GM19240 (cell line): Measurements from ENCODE around the gene RCOR1.
"Not testable (repeated sequence)": the region's sequence is repeated elsewhere in the genome, so short reads cannot be mapped to it uniquely, and the experiment has no call there.

Experiments used
- DNase-seq: peaks from one replicate; pipeline ENCODE4 v3.0.0; 2011; ENCODE audit warnings: low spot score; ENCODE audit not compliant: insufficient read length

RCOR1 gene

DNA sequence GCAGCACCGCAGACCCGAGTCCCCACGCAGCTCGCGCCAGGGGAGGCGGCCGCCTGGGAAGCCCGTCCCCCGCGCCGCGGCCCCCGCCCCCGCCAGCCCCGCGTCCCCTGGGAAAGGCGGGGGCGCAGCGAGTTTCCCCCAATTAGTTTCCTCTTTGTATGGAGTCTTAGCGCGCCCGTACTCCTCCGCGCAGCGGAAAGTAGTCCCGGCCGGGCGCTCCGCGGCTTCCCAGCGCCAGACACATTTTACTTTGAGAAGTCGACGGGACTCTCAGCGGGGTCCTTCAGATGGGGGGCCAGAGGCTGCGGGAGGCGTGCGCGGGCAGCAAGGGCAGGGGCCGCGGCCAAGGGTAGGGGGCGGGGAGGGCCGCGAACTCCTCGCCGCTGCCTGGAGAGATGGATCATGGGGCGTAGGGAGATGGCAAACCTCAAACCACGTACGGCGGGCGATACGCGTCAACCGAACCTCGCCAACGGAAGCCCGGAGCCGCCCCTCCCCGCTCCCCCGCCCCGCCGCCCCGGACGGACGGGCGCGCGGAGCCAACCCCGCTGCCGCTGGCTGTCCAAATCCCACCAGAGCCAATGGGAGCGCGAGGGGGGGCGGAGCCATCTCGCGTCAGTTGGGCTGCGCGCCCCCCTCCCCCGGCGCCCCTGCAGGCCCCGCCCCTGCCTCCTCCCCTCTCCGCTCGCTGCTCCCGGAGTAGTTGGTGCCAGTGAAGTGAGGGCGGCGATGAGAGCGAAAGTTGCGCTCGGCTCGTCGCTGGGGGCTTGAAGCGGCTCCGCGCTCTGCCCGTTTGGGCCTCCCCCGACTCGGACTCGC is at the start of gene RCOR1:
TSS of gene RCOR1 (plus strand) at position 706 of the 819 bp plus-strand sequence. CDS start 238 bp downstream, outside the sequence.
- peak; percentile 96 for DNase-seq

DNA sequence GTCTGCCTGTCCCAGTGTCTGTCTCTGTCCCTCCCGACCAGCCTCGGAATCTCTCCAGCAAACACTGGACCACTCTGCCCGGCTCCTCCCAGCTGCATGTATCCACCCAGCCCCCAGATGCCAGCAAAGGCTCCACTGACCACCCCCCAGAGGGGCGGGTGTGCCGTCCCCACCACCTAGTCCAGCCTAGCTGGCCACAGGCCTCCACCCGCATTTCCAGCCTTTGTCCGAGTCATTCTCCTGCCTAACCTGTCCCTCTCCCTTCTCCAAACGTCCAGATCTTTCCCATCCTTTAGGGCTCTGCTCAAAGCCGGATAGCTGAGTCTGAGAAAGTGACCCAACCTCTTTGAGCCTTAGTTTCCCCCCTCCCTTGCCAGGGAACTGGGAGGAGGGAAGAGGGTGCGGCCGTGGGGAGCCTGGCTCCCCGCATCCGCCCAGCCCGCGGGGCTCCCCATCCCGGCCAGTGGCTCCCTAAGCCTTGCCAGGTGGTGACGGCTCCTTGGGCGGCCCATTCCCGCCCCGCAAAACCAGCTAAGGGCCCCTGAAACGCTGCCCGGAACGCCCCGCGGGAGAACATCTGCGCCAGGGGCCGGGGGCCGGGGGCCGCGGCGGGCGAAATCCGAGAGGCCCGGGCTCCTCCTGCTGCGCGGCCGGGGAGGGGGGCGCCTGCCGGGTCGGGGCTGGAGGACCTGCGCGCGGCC is 48.3 kb upstream of the RCOR1 start:
- DNase-seq: no peak

DNA sequence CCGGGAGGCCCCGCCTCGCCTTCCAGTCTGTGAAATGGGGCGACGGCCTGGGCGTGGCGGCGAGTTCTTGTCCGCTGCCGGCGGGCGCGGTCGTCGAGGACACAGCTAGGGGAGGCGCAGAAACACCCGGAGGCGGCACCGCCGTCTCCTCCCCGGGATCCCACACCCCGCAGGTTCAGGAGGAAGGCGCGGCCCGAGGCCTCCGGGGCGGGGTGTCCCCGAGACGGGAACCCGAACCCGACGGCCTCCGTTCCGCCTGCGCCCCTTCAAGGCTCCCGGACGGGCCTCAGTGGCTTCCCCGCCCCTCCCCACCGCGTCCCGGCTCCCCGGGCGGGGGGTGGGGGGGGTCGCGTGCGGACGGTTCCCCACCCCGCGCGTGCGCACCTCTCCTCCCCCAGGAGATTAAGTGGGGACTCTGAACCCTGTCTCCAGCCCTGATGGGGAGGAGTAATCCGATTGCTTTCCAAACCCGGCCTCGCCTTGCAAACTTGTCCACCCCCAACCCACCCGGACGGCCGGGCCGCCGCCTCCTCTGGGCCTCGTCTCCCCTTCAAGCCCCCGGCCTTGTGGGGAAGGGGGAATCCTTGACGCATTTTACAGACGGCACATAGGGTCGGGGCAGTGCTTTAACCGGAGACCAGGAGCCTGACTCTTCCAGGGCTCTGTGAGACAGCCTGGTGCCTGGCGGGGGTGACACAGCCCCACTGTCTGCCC is 47.5 kb upstream of the RCOR1 start:
- DNase-seq: no peak

DNA sequence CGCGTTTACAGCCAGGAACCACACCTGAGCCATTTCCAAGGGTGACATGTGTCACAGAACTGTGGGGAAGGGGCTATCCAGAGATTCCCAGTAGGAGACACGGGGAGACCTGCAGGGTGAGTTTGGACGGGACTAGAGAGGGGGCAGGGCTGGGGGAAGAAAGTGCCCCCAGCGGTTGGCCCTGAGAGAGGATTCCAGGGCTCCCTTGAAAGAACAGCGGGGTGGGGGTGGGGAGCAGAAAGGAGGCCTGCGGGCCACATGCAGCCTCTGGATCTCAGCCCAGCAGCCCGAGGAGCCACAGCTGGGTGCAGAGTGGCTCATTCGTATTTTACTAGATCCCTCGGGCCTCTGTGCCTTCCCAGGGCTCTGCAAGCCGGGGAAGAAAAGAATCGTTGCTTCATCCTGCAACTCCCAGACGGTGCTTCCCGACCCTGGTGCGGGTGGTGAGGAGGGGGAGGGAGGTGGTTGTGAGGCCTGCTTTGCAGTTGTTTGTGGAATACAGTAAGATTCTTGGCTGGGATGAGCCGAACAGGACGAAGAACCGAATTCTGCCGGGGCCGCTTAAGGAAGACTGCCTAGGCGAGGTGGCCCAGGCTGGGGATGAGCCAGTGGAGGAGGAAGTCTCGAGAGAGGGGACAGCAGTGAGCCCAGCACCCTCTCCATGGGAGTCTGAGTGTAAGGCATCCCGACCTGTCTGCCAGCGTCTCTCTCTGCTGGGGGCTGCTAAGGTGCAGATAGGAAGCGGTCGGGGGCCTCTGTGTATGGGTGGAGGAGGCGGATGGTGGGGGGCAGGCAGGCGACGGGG is 46.8 kb upstream of the RCOR1 start:
- no peak for DNase-seq

DNA sequence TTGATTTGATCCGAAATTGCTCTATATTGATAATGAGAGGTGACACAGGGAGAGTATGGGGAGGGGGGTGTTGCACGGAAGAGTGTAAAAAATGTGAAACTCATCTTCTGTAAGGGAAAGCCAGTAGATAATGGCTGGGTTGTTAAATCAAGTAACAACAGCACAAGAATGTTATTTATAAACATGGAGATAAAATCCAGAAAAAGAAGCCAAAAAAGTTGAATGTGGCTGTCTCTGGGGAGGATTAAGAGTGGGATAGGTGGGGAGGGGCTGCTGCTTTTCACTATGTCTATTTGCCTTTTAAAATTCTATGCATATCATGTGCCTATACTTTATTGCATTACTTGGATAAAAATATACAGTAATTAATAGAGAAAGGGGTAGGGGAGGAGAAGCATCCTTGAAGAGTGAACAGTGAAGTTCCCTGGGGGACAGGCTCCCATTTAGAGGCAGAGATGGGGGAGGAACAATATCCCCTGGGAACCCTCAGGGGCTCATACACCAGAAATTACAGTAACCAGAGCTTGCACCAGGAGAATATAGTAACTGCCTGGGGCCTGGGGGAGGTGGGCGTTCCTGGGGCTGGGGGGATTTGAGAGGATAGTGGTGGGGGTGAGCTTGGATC is 43.7 kb upstream of the RCOR1 start:
- no peak for DNase-seq

DNA sequence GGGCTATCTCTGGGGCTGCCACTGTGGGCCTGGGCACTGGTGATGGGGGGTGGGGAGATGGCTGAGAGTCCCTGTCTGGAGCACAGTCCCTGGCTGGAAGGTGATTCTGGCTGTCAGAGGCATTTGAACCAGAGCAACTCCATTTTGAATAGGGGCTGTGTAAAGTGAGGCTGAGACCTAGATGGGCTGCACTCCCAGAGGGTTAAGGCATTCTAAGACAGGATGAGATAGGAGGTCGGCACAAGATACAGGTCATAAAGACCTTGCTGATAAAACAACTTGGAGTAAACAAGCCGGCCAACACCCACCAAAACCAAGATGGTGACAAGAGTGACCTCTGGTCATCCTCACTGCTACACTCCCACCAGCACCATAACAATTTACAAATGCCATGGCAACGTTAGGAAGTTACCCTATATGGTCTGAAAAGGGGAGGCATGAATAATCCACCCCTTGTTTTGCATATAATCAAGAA is 41.5 kb upstream of the RCOR1 start:
- DNase-seq: not testable (repeated sequence)

DNA sequence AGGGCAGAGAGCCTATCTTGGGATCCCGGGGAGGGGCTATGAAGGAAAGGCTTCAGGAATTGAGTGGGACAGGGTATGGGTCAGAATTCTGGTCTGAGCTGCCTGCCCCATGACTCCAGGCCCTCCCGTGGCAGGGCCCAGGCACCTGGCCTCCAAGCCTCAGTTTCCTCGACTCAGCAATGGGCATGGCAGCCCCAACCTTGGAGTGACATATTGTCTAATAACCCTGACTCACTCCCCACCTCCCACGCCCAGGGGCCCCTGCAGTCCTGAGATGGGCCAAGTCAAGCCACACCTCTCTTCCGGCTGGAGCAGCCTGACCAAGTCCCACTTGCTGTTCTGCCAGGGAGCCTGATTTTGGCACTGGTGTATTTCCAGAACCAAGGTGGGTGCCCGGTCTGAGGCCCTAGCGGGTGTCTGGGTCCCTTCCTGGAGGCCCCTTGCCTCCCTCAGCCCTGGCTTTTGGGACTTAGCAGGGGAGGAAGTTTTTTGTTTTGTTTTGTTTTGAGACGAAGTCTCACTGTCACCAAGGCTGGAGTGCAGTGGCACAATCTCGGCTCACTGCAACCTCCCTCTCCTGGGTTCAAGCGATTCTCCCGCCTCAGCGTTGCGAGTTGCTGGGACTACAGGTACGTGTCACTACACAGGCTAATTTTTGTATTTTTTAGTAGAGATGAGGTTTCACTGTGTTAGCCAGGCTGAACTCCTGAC is 40.3 kb upstream of the RCOR1 start:
- DNase-seq: no peak

DNA sequence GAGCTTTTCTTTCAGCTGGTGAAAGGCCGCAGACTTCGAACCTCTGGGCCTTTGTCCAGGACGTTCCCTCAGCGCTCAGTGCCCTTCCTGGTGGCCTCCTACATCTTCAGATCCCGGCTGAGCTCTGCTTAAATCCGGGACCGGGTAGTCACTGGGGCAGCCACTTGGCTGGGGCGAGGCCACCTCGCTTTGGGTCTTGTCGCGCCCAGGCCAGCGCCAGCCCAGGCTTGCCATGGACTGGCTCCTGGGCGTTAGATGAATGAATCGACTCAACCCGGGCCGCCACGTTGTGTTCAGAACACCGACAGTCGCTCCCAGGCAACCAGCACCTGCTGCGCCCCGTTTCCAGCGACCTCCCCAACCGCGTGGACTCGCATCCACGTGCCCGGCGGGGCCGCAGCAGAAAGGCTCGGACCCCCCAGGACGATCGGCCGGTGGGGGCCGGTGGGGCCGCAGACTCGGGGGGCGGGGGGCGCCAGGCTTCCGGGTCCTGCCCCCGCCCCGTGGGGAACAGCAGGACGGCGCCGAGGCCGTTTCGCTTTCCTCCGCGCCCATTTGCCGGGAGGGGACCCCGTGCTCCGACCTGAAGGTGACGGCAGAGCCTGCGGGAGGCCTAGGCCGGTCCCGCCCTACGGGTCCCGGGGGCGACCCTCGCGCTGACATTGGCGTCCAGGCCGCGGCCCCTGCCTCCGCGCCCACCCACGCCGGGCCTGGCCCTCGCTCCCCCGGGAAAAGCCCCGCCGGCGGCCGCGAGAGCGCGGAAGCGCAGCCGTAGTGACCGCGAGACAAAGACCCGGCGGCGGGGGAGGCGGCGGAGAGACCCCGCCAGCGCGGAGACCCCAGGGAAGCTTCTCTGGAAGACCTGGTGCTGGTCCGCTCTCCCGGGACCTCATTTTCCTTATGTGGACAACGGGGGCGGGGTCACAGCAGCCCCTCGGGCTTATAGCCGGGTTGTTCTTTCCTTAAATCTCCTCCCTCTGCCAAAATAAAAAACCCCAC is 37.3 kb upstream of the RCOR1 start:
- peak; percentile 45 for DNase-seq

DNA sequence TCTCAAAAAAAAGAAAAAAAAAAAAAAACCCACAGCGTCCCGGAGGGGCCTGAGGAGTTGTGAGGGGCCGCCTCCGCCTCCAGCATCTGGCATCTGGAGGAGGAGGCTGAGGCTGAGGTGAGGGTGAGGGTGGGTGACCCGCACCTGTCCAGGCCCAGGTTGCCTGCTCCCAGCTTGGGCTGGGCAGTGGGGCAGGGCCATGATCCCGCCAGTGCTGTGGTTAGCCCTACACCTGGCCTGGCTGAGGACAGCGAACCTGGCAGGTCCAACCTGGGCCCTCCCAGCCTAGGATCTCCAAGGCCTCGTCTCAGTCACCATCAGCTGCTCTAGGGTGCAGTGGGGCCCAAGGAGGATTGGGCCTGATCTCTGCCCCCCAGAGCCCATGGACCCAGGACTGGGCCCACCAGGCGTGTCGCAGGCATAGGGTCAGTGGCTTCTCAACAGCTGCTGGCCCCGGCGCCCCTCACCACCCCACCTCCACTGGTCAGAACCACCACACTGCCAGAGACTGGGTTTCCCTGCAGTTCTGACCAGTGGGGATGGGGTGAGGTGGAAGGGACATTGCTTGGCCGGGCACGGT is 36.3 kb upstream of the RCOR1 start:
- no peak for DNase-seq

DNA sequence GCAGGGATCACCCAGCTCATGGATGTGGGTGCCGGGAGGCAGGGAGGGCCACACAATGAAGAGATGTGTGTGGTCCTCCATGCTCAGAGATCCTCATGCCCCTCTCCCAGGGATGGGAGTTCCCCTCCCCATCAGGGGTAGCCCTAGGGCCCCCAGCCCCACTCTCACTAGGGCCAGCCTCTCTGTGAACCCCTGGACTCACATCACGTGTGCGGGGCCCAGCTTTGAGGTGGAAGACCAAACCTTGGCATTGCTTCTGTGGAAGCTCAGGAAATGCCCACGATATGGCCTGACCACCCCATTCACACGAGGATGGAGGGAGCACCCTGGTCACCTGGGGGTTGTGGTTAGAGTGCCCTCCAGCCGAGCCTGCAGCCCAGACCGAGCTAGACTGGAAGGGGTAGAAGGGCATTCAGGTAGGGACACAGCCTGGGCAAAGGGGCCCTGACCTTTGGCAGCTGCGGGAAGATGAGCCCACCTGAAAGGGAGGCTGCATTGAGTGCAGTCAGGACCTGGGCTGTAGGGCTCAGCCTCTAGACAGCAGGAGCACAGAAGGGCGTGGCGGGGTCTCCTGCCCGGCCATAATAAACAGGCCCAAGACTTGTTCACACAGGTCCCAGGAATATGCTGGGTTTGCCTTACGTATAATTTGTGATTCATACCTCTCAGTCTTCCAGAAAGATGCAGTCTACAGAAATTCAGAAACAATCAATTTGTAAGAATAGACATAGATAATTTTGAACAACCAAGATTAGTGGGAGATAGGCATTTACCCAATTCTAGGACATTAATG is 34.8 kb upstream of the RCOR1 start:
- no peak for DNase-seq

DNA sequence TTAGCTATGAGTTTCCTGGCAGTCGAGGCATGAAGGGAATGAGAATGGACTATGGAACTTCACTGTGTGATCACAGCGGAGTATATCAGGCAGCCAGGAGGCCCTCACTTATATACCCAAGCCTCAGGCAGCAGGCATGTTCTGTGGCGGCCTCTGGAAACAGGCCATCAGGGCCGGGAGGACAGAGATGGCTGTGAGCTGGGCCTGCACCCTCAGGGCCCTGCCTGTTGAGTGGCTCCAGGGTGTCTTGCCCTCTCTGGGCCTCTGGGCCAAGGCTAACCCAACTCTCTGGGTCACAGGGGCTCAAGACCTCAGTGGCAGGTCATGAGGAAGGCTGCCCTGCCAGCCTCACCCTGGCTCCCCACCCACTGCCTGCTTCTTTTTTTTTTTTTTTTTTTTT is 33.9 kb upstream of the RCOR1 start:
- no peak for DNase-seq

DNA sequence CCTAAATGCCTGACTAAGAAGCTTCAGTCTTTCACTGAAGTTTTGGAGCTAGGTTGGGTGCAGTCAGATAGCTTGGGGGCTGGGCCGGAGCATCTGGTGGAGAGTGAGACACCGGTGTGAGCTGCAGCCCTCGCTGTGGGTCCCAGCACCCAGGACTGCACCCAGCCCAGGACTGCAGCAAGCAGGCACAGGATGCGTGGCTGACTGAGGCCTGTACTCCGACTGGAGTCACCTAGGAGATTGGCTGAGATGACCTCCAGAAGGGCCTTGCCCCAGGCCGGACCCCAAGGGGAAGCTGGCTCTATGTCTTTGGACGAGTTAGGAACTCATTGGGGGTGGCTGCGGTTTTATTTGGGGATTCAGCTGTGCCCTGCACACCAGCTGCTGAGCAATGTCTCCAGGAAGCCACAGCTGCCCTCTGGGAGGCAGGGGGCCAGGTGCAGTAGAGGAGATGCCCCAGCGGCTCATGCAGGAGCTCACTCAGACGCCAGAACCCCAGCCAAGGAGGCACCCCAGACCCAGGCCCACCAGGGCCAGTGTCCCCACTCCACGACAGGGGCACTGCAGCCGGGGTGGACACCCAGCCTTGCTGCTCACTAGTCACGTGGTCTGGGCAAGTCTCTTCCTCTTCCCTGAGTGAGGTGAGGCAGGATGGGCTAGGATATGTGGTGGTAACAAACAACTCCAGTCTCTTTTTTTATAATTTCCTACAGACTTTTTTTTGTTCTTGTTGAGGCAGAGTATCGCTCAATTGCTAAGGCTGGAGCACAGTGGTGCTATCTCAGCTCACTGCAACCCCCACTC is 31.8 kb upstream of the RCOR1 start:
- no peak for DNase-seq

DNA sequence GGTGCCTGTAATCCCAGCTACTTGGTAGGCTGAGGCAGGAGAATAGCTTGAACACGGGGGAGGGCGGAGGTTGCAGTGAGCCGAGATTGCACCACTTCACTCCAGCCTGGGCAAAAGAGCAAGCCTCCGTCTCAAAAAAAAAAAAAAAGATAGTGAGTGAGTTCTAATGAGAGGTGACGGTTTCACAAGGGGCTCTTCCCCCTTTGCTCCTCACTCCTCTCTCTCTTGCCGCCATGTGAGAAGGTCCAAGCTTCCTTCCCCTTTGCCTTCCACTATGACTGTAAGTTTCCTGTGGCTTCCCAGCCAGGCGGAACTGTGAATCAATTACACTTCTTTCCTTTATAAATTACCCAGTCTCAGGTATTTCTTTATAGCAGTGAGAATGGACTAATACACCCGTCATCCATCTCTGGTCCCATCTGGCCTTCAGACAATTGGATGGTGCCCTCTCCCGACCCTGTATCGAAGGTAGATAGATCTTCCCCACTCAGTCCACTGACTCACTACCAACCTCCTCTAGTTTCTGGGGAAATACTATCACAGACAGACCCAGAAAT is 27.0 kb upstream of the RCOR1 start:
- no peak for DNase-seq

DNA sequence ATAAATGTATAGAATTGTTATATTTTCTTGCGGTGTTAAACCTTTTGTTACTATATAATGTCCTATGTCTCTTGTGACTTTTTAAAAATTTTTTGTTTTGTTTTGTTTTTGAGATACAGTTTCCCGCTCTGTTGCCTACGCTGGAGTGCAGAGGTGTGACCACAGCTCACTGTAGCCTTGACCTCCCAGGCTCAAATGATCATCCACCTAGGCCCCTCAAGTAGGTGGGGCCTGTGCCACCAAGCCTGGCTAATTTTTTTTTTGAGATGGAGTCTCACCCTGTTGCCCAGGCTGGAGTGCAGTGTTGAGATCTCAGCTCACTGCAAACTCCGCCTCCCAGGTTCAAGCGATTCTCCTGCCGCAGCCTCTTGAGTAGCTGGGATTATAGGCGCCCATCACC is 26.5 kb upstream of the RCOR1 start:
- no peak for DNase-seq

DNA sequence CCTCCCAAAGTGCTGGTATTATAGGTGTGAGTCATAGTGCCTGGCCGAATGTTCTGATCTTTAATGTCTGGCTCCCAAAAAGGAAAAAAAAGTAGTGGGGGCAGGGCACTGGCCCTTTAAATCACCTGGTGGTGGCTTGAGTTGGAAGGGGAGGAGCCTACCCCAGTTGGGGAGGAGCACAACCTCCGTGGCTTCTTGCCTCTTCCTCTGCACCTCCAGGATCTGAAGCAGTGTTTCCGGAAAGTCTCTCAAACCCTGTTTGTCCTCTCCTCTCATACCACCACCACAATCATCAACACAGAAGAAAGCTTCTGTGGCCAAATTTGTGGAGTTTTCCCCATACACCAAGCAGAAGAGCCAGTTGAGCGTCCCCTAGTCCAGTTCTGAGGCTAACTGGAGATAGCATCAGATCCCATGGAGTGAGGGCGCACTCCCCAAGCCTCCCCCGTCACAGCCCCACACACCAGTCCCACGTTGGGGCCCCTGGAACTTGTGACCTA is 24.3 kb upstream of the RCOR1 start:
- DNase-seq: no peak

DNA sequence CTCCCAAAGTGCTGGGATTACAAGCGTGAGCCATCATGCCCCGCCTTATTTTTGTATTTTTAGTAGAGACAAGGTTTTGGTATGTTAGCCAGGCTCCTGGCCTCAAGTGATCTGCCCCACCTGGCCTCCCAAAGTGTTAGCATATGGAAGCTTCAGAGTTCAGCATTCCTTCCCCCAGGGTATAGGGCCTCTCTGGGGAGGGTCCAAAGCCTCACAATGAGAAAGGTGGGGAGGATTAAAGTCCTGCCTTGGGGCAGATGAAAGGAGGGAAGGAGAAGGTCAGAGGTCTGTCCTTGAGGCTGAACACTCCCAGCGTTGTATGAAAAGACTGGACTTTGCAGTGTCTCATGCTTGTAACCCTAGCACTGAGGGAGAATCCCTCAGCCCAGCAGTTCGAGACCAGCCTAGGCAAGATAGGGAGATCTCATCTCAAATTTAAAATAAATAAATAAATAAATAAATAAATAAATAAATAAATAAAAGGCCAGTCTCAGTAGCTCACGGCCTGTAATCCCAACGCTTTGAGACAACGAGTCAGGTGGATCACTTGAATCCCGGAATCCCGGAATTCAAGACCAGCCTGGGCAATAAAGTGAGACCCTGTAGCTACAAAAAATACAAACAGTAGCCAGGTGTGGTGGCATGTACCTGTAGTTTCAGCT is 22.0 kb upstream of the RCOR1 start:
- DNase-seq: no peak
